K562 (cell line): Measurements from ENCODE around the gene AHNAK. TPM values are rescaled to one million over a fixed set of nuclear protein-coding genes. Genes with fewer than 3 reads are reported as not detected.

Source experiments
- E2F6 ChIP-seq, 2 experiments: IDR thresholded peaks; 2 replicates each; pipeline ENCODE4 v1.6.1; 2011; ENCODE audit warnings: borderline replicate concordance in 1 of 2, control low read depth in 1 of 2, low read depth in 1 of 2, low read length in 1 of 2, mild to moderate bottlenecking in 1 of 2, mixed read lengths in 1 of 2, moderate library complexity in 1 of 2; ENCODE audit not compliant: insufficient read depth in 1 of 2, insufficient read length in 1 of 2, poor library complexity in 1 of 2, severe bottlenecking in 1 of 2; ENCODE audit errors: extremely low read depth in 1 of 2
- MAZ ChIP-seq, 2 experiments: fragments of 450-650 bp in 1 of 2; sonication (generic) in 1 of 2; formaldehyde crosslinking; IDR thresholded peaks in 1 of 2; conservative IDR thresholded peaks in 1 of 2; 2 replicates each; pipeline versions ENCODE4 v1.4.0 to v1.5.0; 2020; ENCODE audit warnings: mild to moderate bottlenecking in 1 of 2, missing genetic modification reagents in 1 of 2
- MCM7 ChIP-seq, 2 experiments: fragments of 450-650 bp; IDR thresholded peaks; 2 replicates each; pipeline ENCODE4 v1.6.1; 2016 to 2018
- NCOA6 ChIP-seq: fragments of 450-650 bp; IDR thresholded peaks from 2 replicates; pipeline ENCODE4 v1.6.1; 2017; ENCODE audit warnings: mild to moderate bottlenecking
- SAFB2 ChIP-seq: fragments of 200-400 bp; formaldehyde crosslinking; IDR thresholded peaks from 2 replicates; pipeline ENCODE4 v1.6.1; 2018; ENCODE audit warnings: borderline replicate concordance, low read length, low read depth, moderate library complexity; ENCODE audit not compliant: severe bottlenecking
- TFE3 ChIP-seq: fragments of 450-650 bp; formaldehyde crosslinking; IDR thresholded peaks from 2 replicates; pipeline ENCODE4 v1.4.0; 2020; ENCODE audit warnings: mild to moderate bottlenecking, mixed read lengths
- UBTF ChIP-seq, 2 experiments: IDR thresholded peaks; 2 replicates each; pipeline ENCODE4 v1.6.1; 2012; ENCODE audit warnings: improper control_type of control experiment in 2 of 2, low read depth in 2 of 2, low read length in 2 of 2, borderline replicate concordance in 1 of 2
- ZBTB49 ChIP-seq: sonication (generic); formaldehyde crosslinking; IDR thresholded peaks from 2 replicates; pipeline ENCODE4 v1.8.0; 2022; ENCODE audit warnings: missing genetic modification reagents, mild to moderate bottlenecking, borderline replicate concordance
- ZBTB5 ChIP-seq: fragments of 450-650 bp; IDR thresholded peaks from 2 replicates; pipeline ENCODE4 v1.6.1; 2017; ENCODE audit warnings: antibody characterized with exemption
- ZBTB9 ChIP-seq: fragments of 450-650 bp; formaldehyde crosslinking; IDR thresholded peaks from 2 replicates; pipeline ENCODE4 v1.4.0; 2020; ENCODE audit warnings: mild to moderate bottlenecking, moderate library complexity
- ZNF280B ChIP-seq: fragments of 250-450 bp; sonication (Bioruptor Pico); IDR thresholded peaks from 2 replicates; pipeline ENCODE4 v1.5.1; 2021; ENCODE audit warnings: mild to moderate bottlenecking
- ZNF41 ChIP-seq: fragments of 250-450 bp; sonication (Bioruptor Pico); conservative IDR thresholded peaks from 2 replicates; pipeline ENCODE4 v1.4.0; 2020; ENCODE audit warnings: mild to moderate bottlenecking
- polyA plus RNA-seq, 8 experiments: library from polyadenylated mRNA; depleted of rRNA in 4 of 8; stranded (reverse) in 5 of 8; unstranded in 3 of 8; fragments of >200 nt; fragmentation: Nextera tagmentation in 2 of 8; fragmentation: Illumina TruSeq in 1 of 8; extraction: Ambion mirVana in 2 of 8; extraction: Trizol in 1 of 8; gene quantifications; 2 replicates each; pipeline versions ENCODE4 v1.2.1 to v1.2.3, GENCODE V29; 2011 to 2014; ENCODE audit warnings: inconsistent platforms in 1 of 8, missing spikeins in 1 of 8
- total RNA-seq, 7 experiments: library from RNA; depleted of rRNA in 6 of 7; stranded (reverse); fragments of >200 nt in 6 of 7; fragmentation: Illumina TruSeq in 2 of 7; extraction: Trizol in 2 of 7; gene quantifications; 2 replicates each; pipeline versions ENCODE4 v1.2.1 to v1.2.3, GENCODE V29; 2011 to 2021; ENCODE audit warnings: low replicate concordance in 1 of 7

The AHNAK gene
- total and polyA plus RNA-seq, 9 of the 15 experiments (the other 6 are each of a cell fraction or from before 2014, with no cell fraction given) = 1.5 to 89.7 (median 45.0) TPM

- peak; percentile 66; the same call in 1 of the 2 replicates for TF ChIP-seq ZBTB5
- TF ChIP-seq MCM7 (IDR thresholded peaks at IDR 0.05) = peak; percentile 64 to 93; a peak in 3 of 4 replicates
- TF ChIP-seq ZNF280B = no peak
- peak; percentile 32 to 41 for TF ChIP-seq E2F6 (IDR thresholded peaks at IDR 0.05; ENCODE audit: borderline replicate concordance in 1 of 2, extremely low read depth in 1 of 2, insufficient read depth in 1 of 2, insufficient read length in 1 of 2, low read depth in 1 of 2, low read length in 1 of 2, poor library complexity in 1 of 2, severe bottlenecking in 1 of 2)
- TF ChIP-seq NCOA6 = no peak
- TF ChIP-seq ZBTB49 (CRISPR knock-in tag) = no peak
- TF ChIP-seq ZNF41 (CRISPR knock-in tag) = no peak
- no peak for TF ChIP-seq UBTF (IDR thresholded peaks at IDR 0.05; ENCODE audit: borderline replicate concordance in 1 of 2, low read depth in 2 of 2, low read length in 2 of 2)
- peak; percentile 97 to 99 for TF ChIP-seq MAZ (CRISPR knock-in tag; conservative IDR thresholded peaks at IDR 0.05 in 1 of 2, IDR thresholded peaks at IDR 0.05 in 1 of 2)
- no peak for TF ChIP-seq ZBTB9 (CRISPR knock-in tag)
- no peak for TF ChIP-seq TFE3 (CRISPR knock-in tag)
- TF ChIP-seq SAFB2 = no peak
These were observed 6.7 kb upstream of the AHNAK start (continued) for GRCh38 chr11:62553080-62553838.
